ENCODE data around the gene SLC25A6. TPM values are rescaled to one million over a fixed set of nuclear protein-coding genes. Genes with fewer than 3 reads are reported as not detected.
A peak's percentile ranks its signal among the peaks of the same experiment; 100 is the strongest.

Gene SLC25A6
- total RNA-seq, 1 experiment from 2014 or later = 553 TPM

DNA sequence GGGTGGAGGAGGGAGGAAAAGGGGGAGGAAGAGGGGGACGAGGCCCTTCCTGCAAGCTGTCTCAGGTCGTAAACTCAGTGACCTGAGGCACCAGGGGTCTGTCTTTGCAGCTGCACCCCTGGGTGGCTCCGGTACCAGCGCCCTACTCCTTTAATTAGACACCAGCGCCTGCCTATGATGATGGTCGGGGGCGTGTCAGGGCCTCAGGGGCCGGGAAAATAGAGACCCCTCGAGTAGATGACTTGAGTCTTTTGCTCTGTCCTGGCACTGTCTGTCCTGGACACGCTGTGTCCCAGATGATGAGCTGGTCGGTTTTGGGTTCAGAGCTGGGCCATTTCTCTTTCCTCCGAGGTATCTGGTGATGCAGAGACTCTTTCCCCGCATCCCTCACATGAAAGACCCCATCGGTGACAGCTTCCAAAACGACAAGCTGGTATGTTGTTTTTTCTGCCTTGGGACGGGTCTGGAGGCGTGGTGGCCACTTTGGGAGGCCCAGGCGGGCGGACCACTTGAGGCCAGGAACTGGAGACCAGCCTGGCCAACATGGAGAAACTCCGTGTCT, 11.2 kb downstream of the SLC25A6 start:
- Histone ChIP-seq H3K79me1 (ENCODE audit: insufficient read depth, low read depth, low read length, poor library complexity, severe bottlenecking) (no peaks in the 10 kb centered on the region), H3K4me2 (ENCODE audit: insufficient read depth, insufficient read length, low read length) (no peak overlapping the region), H2AFZ (ENCODE audit: low read length) (no peak overlapping the region), H3K23ac (ENCODE audit: insufficient read length, low read depth, low read length) (no peak overlapping the region), H2BK5ac (ENCODE audit: insufficient read length, low read length) (no peak overlapping the region), H3K18ac (ENCODE audit: insufficient read length, low read depth, low read length) (no peak overlapping the region), H3K79me2 (ENCODE audit: insufficient read depth, low read length) (no peaks in the 10 kb centered on the region), H4K91ac (ENCODE audit: insufficient read length, low read depth, low read length) (no peak overlapping the region), H3K9me3 (ENCODE audit: control insufficient read depth, low read depth, low read length) (no peaks in the 10 kb centered on the region), H2BK12ac (ENCODE audit: insufficient read length, low read depth, low read length) (no peak overlapping the region), H2BK120ac (ENCODE audit: low read depth, low read length, poor library complexity, severe bottlenecking) (no peak overlapping the region), H4K5ac (ENCODE audit: insufficient read length, low read depth, low read length) (no peak overlapping the region), H3K9ac (ENCODE audit: extremely low read depth, insufficient read length, low read length) (no peak overlapping the region), H2BK15ac (ENCODE audit: low read depth, low read length) (no peak overlapping the region), H3K4me1 (ENCODE audit: insufficient read depth, low read length) (no peaks in the 10 kb centered on the region; the same call in 1 of the 2 replicates), H2BK20ac (ENCODE audit: low read depth, low read length, poor library complexity, severe bottlenecking) (no peak overlapping the region), H3K27ac (ENCODE audit: insufficient read length, low read depth, low read length) (no peak overlapping the region), H3K27me3 (ENCODE audit: insufficient read depth, low read length) (no peaks in the 10 kb centered on the region), H3K4ac (ENCODE audit: low read depth, low read length) (no peak overlapping the region), H3K14ac (ENCODE audit: insufficient read depth, low read length) (no peak overlapping the region), H3K23me2 (ENCODE audit: insufficient read length, low read depth, low read length, poor library complexity, severe bottlenecking) (no peaks in the 10 kb centered on the region), H4K20me1 (ENCODE audit: control insufficient read depth, insufficient read depth, insufficient read length) (no peaks in the 10 kb centered on the region), H2AK5ac (ENCODE audit: insufficient read length, low read length) (no peak overlapping the region), H3K56ac (ENCODE audit: insufficient read length, low read depth, low read length) (no peak overlapping the region), H3T11ph (ENCODE audit: low read length) (no peak overlapping the region), H4K8ac (replicated peaks; ENCODE audit: insufficient read length, low read depth, low read length) (no peak overlapping the region)
- TF ChIP-seq CTCF (conservative IDR thresholded peaks at IDR 0.05) = no peak
- peaks cover 6 to 13% of the 10 kb centered on the region in 2 experiments for H3K4me1 Mint-ChIP-seq
- H3K4me3 Mint-ChIP-seq = no peak overlapping the region
- peak; percentile 52 for DNase-seq
- H3K9me3 Mint-ChIP-seq = peaks cover 0 to 3% of the 10 kb centered on the region in 2 experiments; a peak in 1 of 5 replicates
- no peaks in the 10 kb centered on the region; the same call in 1 of the 2 replicates for H3K27me3 Mint-ChIP-seq (ENCODE audit: low read depth)
- H3K36me3 Mint-ChIP-seq (ENCODE audit: insufficient read depth in 1 of 3, low read depth in 3 of 3) = peaks cover 15 to 41% (median 41%) of the 10 kb centered on the region in 3 experiments
- H3K27ac Mint-ChIP-seq = no peak overlapping the region
- no CpG with 5 or more reads among the region's 20 CpGs for WGBS (ENCODE audit: extremely low coverage, insufficient read length, low lambda C conversion rate)

Measured in H9 (cell line).